Gastrocnemius medialis (tissue), 4 donors: ENCODE measurements around the gene CEP97. TPM values are rescaled to one million over a fixed set of nuclear protein-coding genes. Genes with fewer than 3 reads are reported as not detected.
"Not testable (repeated sequence)": the region's sequence is repeated elsewhere in the genome, so short reads cannot be mapped to it uniquely, and the experiment has no call there.

Source experiments
- ATAC-seq, 2 donors: fragments of 150-250 bp; one replicate each; pipeline ENCODE4 v1.9.1; 2016
- DNase-seq, 2 donors: peaks; one replicate each; pipeline ENCODE4 v3.0.0-alpha.2; 2019
- H3K27ac ChIP-seq, 4 donors: fragments of 200-600 bp; sonication (generic); 1 replicate in 1 of 4; 2 replicates in 3 of 4; pipeline ENCODE4 v1.5.1; 2016 to 2018; ENCODE audit warnings: mild to moderate bottlenecking in 2 of 4, moderate library complexity in 1 of 4
- H3K27me3 ChIP-seq, 3 donors: fragments of 200-600 bp; sonication (generic) in 2 of 3; 1 replicate in 1 of 3; 2 replicates in 2 of 3; pipeline versions ENCODE4 v1.5.1 to v1.6.0; 2016 to 2019; ENCODE audit warnings: mild to moderate bottlenecking in 1 of 3, moderate library complexity in 1 of 3
- H3K36me3 ChIP-seq, 2 donors: fragments of 200-600 bp; sonication (generic) in 1 of 2; one replicate each; pipeline ENCODE4 v1.5.1; 2017 to 2018
- H3K4me1 ChIP-seq, 2 donors: fragments of 200-600 bp; sonication (generic) in 1 of 2; one replicate each; pipeline ENCODE4 v1.5.1; 2016 to 2017; ENCODE audit warnings: mild to moderate bottlenecking in 2 of 2
- H3K4me3 ChIP-seq, 4 donors: fragments of 200-600 bp; sonication (generic) in 3 of 4; 1 replicate in 1 of 4; 2 replicates in 3 of 4; pipeline ENCODE4 v1.5.1; 2016 to 2019; ENCODE audit warnings: mild to moderate bottlenecking in 2 of 4
- H3K9me3 ChIP-seq, 3 donors: fragments of 200-600 bp; sonication (generic) in 2 of 3; 1 replicate in 1 of 3; 2 replicates in 2 of 3; pipeline ENCODE4 v1.5.1; 2016 to 2019
- CTCF ChIP-seq, 5 experiments: fragments of 450-650 bp in 3 of 5; fragments of 200-600 bp in 2 of 5; sonication (generic) in 2 of 5; IDR thresholded peaks in 4 of 5; conservative IDR thresholded peaks in 1 of 5; 1 replicate in 4 of 5; 2 replicates in 1 of 5; pipeline ENCODE4 v1.5.1; 2016 to 2019; ENCODE audit warnings: antibody characterized with exemption in 5 of 5, mild to moderate bottlenecking in 3 of 5, moderate library complexity in 3 of 5
- POLR2A ChIP-seq, 2 donors: fragments of 450-650 bp; IDR thresholded peaks; one replicate each; pipeline ENCODE4 v1.6.1; 2017; ENCODE audit warnings: antibody characterized with exemption in 2 of 2, mild to moderate bottlenecking in 2 of 2, moderate library complexity in 2 of 2
- in situ Hi-C, 4 donors: fragments of 200-750 bp; cut with MboI; loops; one replicate each; pipeline versions ENCODE4 v1.15.0 to v1.8.0; 2017; ENCODE audit warnings: low sequenced_read_pairs in 4 of 4
- intact Hi-C: fragments of 100-400 bp; cut with DNase I; formaldehyde crosslinking; loops from one replicate; pipeline ENCODE4 v1.15.1; 2023; ENCODE audit warnings: low total_unique reads
- total RNA-seq, 4 donors: library from RNA; depleted of rRNA; stranded (reverse); fragments of >200 nt; gene quantifications; one replicate each; pipeline versions ENCODE4 v1.1.0 to v1.2.3, GENCODE V29; 2016

CEP97 gene
- total RNA-seq, 4 donors from 2014 or later: 8.3 to 20.0 (median 13.2) TPM

GRCh38 chr3:101729586-101729985 lies 5.2 kb downstream of the CEP97 start:
- intact Hi-C loops (no loop called here), in situ Hi-C loops (no loop called here)
- DNase-seq: no peak
- Histone ChIP-seq H3K27me3 (no peaks in the 10 kb centered on the region), H3K27ac (no peak overlapping the region), H3K4me1 (peaks cover 0 to 8% of the 10 kb centered on the region in 2 donors), H3K4me3 (no peak overlapping the region), H3K36me3 (peaks cover 0 to 63% of the 10 kb centered on the region in 2 donors), H3K9me3 (no peaks in the 10 kb centered on the region)
- no peak for ATAC-seq
- TF ChIP-seq CTCF (IDR thresholded peaks at IDR 0.05 in 4 of 5, conservative IDR thresholded peaks at IDR 0.05 in 1 of 5): no peak
- TF ChIP-seq POLR2A (IDR thresholded peaks at IDR 0.05): no peak

GRCh38 chr3:101730839-101731238 lies 6.4 kb downstream of the CEP97 start:
- TF ChIP-seq POLR2A (IDR thresholded peaks at IDR 0.05) (no peak), CTCF (IDR thresholded peaks at IDR 0.05 in 4 of 5, conservative IDR thresholded peaks at IDR 0.05 in 1 of 5) (no peak)
- intact Hi-C loops (no loop called here), in situ Hi-C loops (no loop called here)
- Histone ChIP-seq H3K4me1 (peaks cover 0 to 2% of the 10 kb centered on the region in 2 donors), H3K36me3 (peaks cover 0 to 73% of the 10 kb centered on the region in 2 donors), H3K9me3 (no peaks in the 10 kb centered on the region), H3K27ac (no peak overlapping the region), H3K4me3 (no peak overlapping the region), H3K27me3 (no peaks in the 10 kb centered on the region)
- no peak for ATAC-seq
- DNase-seq: no peak

- no peaks in the 10 kb centered on the region for H3K4me1 ChIP-seq
- intact Hi-C loops (no loop called here), in situ Hi-C loops (no loop called here)
- H3K27ac ChIP-seq: no peak overlapping the region
- H3K27me3 ChIP-seq: no peaks in the 10 kb centered on the region
- DNase-seq (no peak), ATAC-seq (no peak)
- TF ChIP-seq POLR2A (IDR thresholded peaks at IDR 0.05) (no peak), CTCF (IDR thresholded peaks at IDR 0.05 in 4 of 5, conservative IDR thresholded peaks at IDR 0.05 in 1 of 5) (no peak)
- H3K9me3 ChIP-seq: no peaks in the 10 kb centered on the region
- peaks cover 0 to 85% of the 10 kb centered on the region in 2 donors for H3K36me3 ChIP-seq
- no peak overlapping the region for H3K4me3 ChIP-seq
These were observed 7.8 kb downstream of the CEP97 start for GRCh38 chr3:101732240-101732641.

GRCh38 chr3:101735833-101736232 lies 11.4 kb downstream of the CEP97 start:
- in situ Hi-C loops (no loop called here), intact Hi-C loops (no loop called here)
- ATAC-seq (no peak), DNase-seq (no peak)
- no peaks in the 10 kb centered on the region for H3K27me3 ChIP-seq
- no peaks in the 10 kb centered on the region for H3K4me1 ChIP-seq
- no peak overlapping the region for H3K4me3 ChIP-seq
- no peak overlapping the region for H3K27ac ChIP-seq
- peaks cover 0 to 54% of the 10 kb centered on the region in 2 donors for H3K36me3 ChIP-seq
- H3K9me3 ChIP-seq: no peaks in the 10 kb centered on the region
- no peak for TF ChIP-seq POLR2A (IDR thresholded peaks at IDR 0.05)
- no peak for TF ChIP-seq CTCF (IDR thresholded peaks at IDR 0.05 in 4 of 5, conservative IDR thresholded peaks at IDR 0.05 in 1 of 5)

- in situ Hi-C loops: not testable (repeated sequence)
These were observed 17.5 kb downstream of the CEP97 start for GRCh38 chr3:101741914-101742313.

More at GRCh38 chr3:101741914-101742313, 17.5 kb downstream of the CEP97 start:
- H3K36me3 ChIP-seq, H3K4me1 ChIP-seq, ATAC-seq, DNase-seq, H3K4me3 ChIP-seq, H3K27ac ChIP-seq, H3K9me3 ChIP-seq, intact Hi-C loops, H3K27me3 ChIP-seq: not testable (repeated sequence)
